HCT116 (cell line): Measurements from ENCODE around the gene NOP16. TPM values are rescaled to one million over a fixed set of nuclear protein-coding genes. Genes with fewer than 3 reads are reported as not detected.
"Not testable (repeated sequence)": the region's sequence is repeated elsewhere in the genome, so short reads cannot be mapped to it uniquely, and the experiment has no call there.

Experiments used
- ATAC-seq: fragments of 200-7000 bp; cut with Tn5 transposase; 2 replicates; pipeline ENCODE4 v1.9.1; 2020; ENCODE audit warnings: mild to moderate bottlenecking, moderate library complexity
- BruUV-seq: library from RNA; stranded (reverse); fragments of 400-500 nt; replicated peaks from 2 replicates; lab custom pipeline; 2021; lab: Mats Ljungman, UMichigan
- CTCF ChIA-PET: fragments of 300-600 bp; sonication (Branson Sonifier 250); formaldehyde crosslinking; loops from one replicate; lab custom pipeline; 2021; ENCODE audit warnings: antibody characterized with exemption; lab: Charles Lee
- POLR2A ChIA-PET: fragments of 300-600, 350-600 bp; sonication (Branson Sonifier 250); formaldehyde crosslinking; loops from one replicate; lab custom pipeline; 2021; ENCODE audit warnings: antibody characterized with exemption; lab: Charles Lee
- RAD21 ChIA-PET, 2 experiments: fragments of 300-600 bp; sonication (Branson Sonifier 250); formaldehyde crosslinking; loops; one replicate each; lab custom pipeline; 2023; ENCODE audit warnings: low total read pairs in 2 of 2; ENCODE audit not compliant: uncharacterized antibody in 2 of 2, unreplicated experiment in 2 of 2, low non-redundant PET in 1 of 2; lab: Charles Lee
- DNase-seq: peaks from one replicate; pipeline ENCODE4 v3.0.0-alpha.2; 2010; ENCODE audit warnings: low read depth, low spot score
- H2AFZ ChIP-seq: fragments of 200-600 bp; shearing (Covaris generic), sonication (generic); 2 replicates; pipeline ENCODE4 v1.6.1; 2017; ENCODE audit warnings: low read depth, mixed run types, mixed read lengths, antibody characterized with exemption, low read length; ENCODE audit not compliant: poor library complexity, severe bottlenecking
- H3K27ac ChIP-seq: 2 replicates; pipeline ENCODE4 v1.5.1; 2012; ENCODE audit warnings: low read depth, low read length
- H3K27me3 ChIP-seq: fragments of 200-600 bp; sonication (generic); 2 replicates; pipeline ENCODE4 v1.6.1; 2016; ENCODE audit warnings: mixed run types, low read length, mixed read lengths; ENCODE audit not compliant: insufficient read depth
- H3K36me3 ChIP-seq, 2 experiments: fragments of 200-500 bp in 1 of 2; fragments of 200-600 bp in 1 of 2; sonication (Bioruptor generic) in 1 of 2; sonication (generic) in 1 of 2; 2 replicates each; pipeline versions ENCODE4 v1.5.1 to v1.6.1; 2014 to 2016; ENCODE audit warnings: low read length in 2 of 2, inconsistent platforms in 1 of 2, mixed read lengths in 1 of 2, mixed run types in 1 of 2; ENCODE audit not compliant: insufficient read depth in 2 of 2, control insufficient read depth in 1 of 2
- H3K4me1 ChIP-seq, 2 experiments: fragments of 200-600 bp in 1 of 2; sonication (generic) in 1 of 2; 2 replicates each; pipeline versions ENCODE4 v1.5.1 to v1.6.1; 2012 to 2017; ENCODE audit warnings: low read length in 2 of 2, inconsistent platforms in 1 of 2, mild to moderate bottlenecking in 1 of 2, mixed read lengths in 1 of 2, mixed run types in 1 of 2, moderate library complexity in 1 of 2; ENCODE audit not compliant: insufficient read depth in 2 of 2, control insufficient read depth in 1 of 2
- H3K4me2 ChIP-seq: fragments of 200-600 bp; sonication (generic); 2 replicates; pipeline ENCODE4 v1.6.1; 2017; ENCODE audit warnings: mixed run types, low read length, mixed read lengths
- H3K4me3 ChIP-seq, 2 experiments: fragments of 200-600 bp in 1 of 2; sonication (generic) in 1 of 2; replicated peaks in 1 of 2; 2 replicates each; pipeline ENCODE4 v1.5.1; 2011 to 2016; ENCODE audit warnings: low read length in 2 of 2, control low read depth in 1 of 2, low read depth in 1 of 2, mild to moderate bottlenecking in 1 of 2, mixed read lengths in 1 of 2, mixed run types in 1 of 2
- H3K79me2 ChIP-seq: fragments of 200-600 bp; sonication (generic); 2 replicates; pipeline ENCODE4 v1.6.1; 2017; ENCODE audit warnings: mild to moderate bottlenecking, mixed run types, low read length, moderate library complexity, mixed read lengths; ENCODE audit not compliant: insufficient read depth
- H3K9ac ChIP-seq: fragments of 200-600 bp; sonication (generic); 2 replicates; pipeline ENCODE4 v1.6.1; 2016; ENCODE audit warnings: low read length, mixed read lengths
- H3K9me2 ChIP-seq: fragments of 200-600 bp; sonication (generic), shearing (Covaris generic); 2 replicates; pipeline ENCODE4 v1.6.1; 2017; ENCODE audit warnings: mixed run types, mild to moderate bottlenecking, moderate library complexity; ENCODE audit not compliant: insufficient read depth
- H3K9me3 ChIP-seq, 2 experiments: fragments of 200-500 bp in 1 of 2; fragments of 200-600 bp in 1 of 2; sonication (Bioruptor generic) in 1 of 2; sonication (generic) in 1 of 2; 2 replicates each; pipeline ENCODE4 v1.6.1; 2014 to 2017; ENCODE audit warnings: low read length in 2 of 2, mixed read lengths in 2 of 2, inconsistent platforms in 1 of 2, low read depth in 1 of 2, mild to moderate bottlenecking in 1 of 2, mixed run types in 1 of 2, moderate library complexity in 1 of 2; ENCODE audit not compliant: control insufficient read depth in 1 of 2, insufficient read depth in 1 of 2
- H4K20me1 ChIP-seq: fragments of 200-600 bp; sonication (generic), shearing (Covaris generic); 2 replicates; pipeline ENCODE4 v1.6.1; 2017; ENCODE audit warnings: mixed run types, mild to moderate bottlenecking, moderate library complexity; ENCODE audit not compliant: insufficient read depth
- EGR1 ChIP-seq: IDR thresholded peaks from 2 replicates; pipeline ENCODE4 v1.6.1; 2012; ENCODE audit warnings: low read depth
- ELF1 ChIP-seq: IDR thresholded peaks from 2 replicates; pipeline ENCODE4 v1.6.1; 2012; ENCODE audit warnings: low read depth, borderline replicate concordance
- SP1 ChIP-seq: IDR thresholded peaks from 2 replicates; pipeline ENCODE4 v1.6.1; 2012; ENCODE audit warnings: low read depth
- ZFX ChIP-seq: fragments of 450-650 bp; IDR thresholded peaks from 2 replicates; pipeline ENCODE4 v1.6.1; 2017
- intact Hi-C: fragments of 100-400 bp; cut with micrococcal nuclease; formaldehyde crosslinking; loops from 2 replicates; pipeline ENCODE4 v1.10.0; 2022
- total RNA-seq: library from RNA; stranded (reverse); gene quantifications from one replicate; pipeline ENCODE4 v1.2.1, GENCODE V29; 2021; ENCODE audit not compliant: unreplicated experiment

NOP16 gene
- total RNA-seq, 1 experiment from 2014 or later, result 67.1 TPM

- no peaks in the 10 kb centered on the region for H3K9me3 ChIP-seq
- H3K36me3 ChIP-seq, result peaks cover 0 to 5% of the 10 kb centered on the region in 2 experiments; a peak in 3 of 4 replicates
- BruUV-seq, result no TSS peak
- H3K27ac ChIP-seq, result no peak overlapping the region
- no peak overlapping the region for H3K4me3 ChIP-seq
- DNase-seq (no peak), ATAC-seq (no peak)
- H3K27me3 ChIP-seq, result no peaks in the 10 kb centered on the region
- ChIA-PET POLR2A (no interaction called here), CTCF (no interaction called here), RAD21 (interaction anchor here in 1 of 2 experiments (0.7 kb wide), 1 partner anchor 265 kb away, joined by 4 read pairs; no protein-coding TSS in a partner anchor)
- no peaks in the 10 kb centered on the region for H3K9me2 ChIP-seq
- no peaks in the 10 kb centered on the region for H4K20me1 ChIP-seq
- no peak overlapping the region for H3K9ac ChIP-seq
- peaks cover 12 to 25% of the 10 kb centered on the region in 2 experiments; a peak in 3 of 4 replicates for H3K4me1 ChIP-seq
- peaks cover 5% of the 10 kb centered on the region; the same call in 1 of the 2 replicates for H3K79me2 ChIP-seq
- H2AFZ ChIP-seq, result no peak overlapping the region
- intact Hi-C loops, result no loop called here
- no peak overlapping the region for H3K4me2 ChIP-seq
- TF ChIP-seq EGR1 (no peak), ZFX (no peak), SP1 (no peak), ELF1 (no peak)
Observed at GRCh38 chr5:176408590-176408989, 20.2 kb upstream of the NOP16 start.

- ATAC-seq, H3K79me2 ChIP-seq, H3K36me3 ChIP-seq, H3K9ac ChIP-seq, CTCF ChIA-PET, H3K9me3 ChIP-seq, H4K20me1 ChIP-seq, DNase-seq, intact Hi-C loops, H3K9me2 ChIP-seq, H3K4me3 ChIP-seq, H2AFZ ChIP-seq, POLR2A ChIA-PET, BruUV-seq, H3K27ac ChIP-seq, H3K4me2 ChIP-seq, H3K27me3 ChIP-seq: not testable (repeated sequence)
- peaks cover 12 to 25% of the 10 kb centered on the region in 2 experiments; a peak in 3 of 4 replicates for H3K4me1 ChIP-seq
- RAD21 ChIA-PET, result interaction anchor here in 1 of 2 experiments (0.7 kb wide), 1 partner anchor 265 kb away, joined by 4 read pairs; no protein-coding TSS in a partner anchor
Observed at GRCh38 chr5:176408252-176408573, 19.8 kb upstream of the NOP16 start.
